ENCODE results near the gene PNP. TPM values are rescaled to one million over a fixed set of nuclear protein-coding genes. Genes with fewer than 3 reads are reported as not detected.

Gene PNP
- total RNA-seq, 2 experiments from 2014 or later: 73.6 to 77.2 TPM

- Histone ChIP-seq H3K4me1 (ENCODE audit: insufficient read depth, low read length) (peaks cover 29% of the 10 kb centered on the region), H3K36me3 (ENCODE audit: insufficient read depth, low read length) (no peaks in the 10 kb centered on the region), H3K27me3 (ENCODE audit: control insufficient read depth in 1 of 2, insufficient read depth in 2 of 2, low read length in 2 of 2) (no peaks in the 10 kb centered on the region), H3K27ac (ENCODE audit: low read depth in 1 of 2, low read length in 2 of 2) (no peak overlapping the region), H3K9me3 (ENCODE audit: control insufficient read depth in 1 of 2, insufficient read depth in 1 of 2, low read length in 2 of 2) (no peaks in the 10 kb centered on the region), H3K4me3 (ENCODE audit: low read length) (no peak overlapping the region)
- DNase-seq (no peak), ATAC-seq (ENCODE audit: poor library complexity) (no peak)
- ChIA-PET CTCF (no interaction called here), POLR2A (interaction anchor here (1.9 kb wide), 1 partner anchor 33 kb away, joined by 5 read pairs; the partner anchor contains the start of gene PIP4P1)
- Mint-ChIP-seq H3K4me3 (no peak overlapping the region), H3K36me3 (ENCODE audit: low read depth) (no peaks in the 10 kb centered on the region), H3K27me3 (no peaks in the 10 kb centered on the region), H3K9me3 (no peaks in the 10 kb centered on the region), H3K4me1 (ENCODE audit: low read depth) (peaks cover 34% of the 10 kb centered on the region), H3K27ac (peak overlapping the region; percentile 29)
- intact Hi-C loops (cut with DNase I, micrococcal nuclease): no loop called here
- TF ChIP-seq, protein P1, sequence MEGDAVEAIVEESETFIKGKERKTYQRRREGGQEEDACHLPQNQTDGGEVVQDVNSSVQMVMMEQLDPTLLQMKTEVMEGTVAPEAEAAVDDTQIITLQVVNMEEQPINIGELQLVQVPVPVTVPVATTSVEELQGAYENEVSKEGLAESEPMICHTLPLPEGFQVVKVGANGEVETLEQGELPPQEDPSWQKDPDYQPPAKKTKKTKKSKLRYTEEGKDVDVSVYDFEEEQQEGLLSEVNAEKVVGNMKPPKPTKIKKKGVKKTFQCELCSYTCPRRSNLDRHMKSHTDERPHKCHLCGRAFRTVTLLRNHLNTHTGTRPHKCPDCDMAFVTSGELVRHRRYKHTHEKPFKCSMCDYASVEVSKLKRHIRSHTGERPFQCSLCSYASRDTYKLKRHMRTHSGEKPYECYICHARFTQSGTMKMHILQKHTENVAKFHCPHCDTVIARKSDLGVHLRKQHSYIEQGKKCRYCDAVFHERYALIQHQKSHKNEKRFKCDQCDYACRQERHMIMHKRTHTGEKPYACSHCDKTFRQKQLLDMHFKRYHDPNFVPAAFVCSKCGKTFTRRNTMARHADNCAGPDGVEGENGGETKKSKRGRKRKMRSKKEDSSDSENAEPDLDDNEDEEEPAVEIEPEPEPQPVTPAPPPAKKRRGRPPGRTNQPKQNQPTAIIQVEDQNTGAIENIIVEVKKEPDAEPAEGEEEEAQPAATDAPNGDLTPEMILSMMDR (IDR thresholded peaks at IDR 0.05): no peak
Observed at GRCh38 chr14:20428010-20428365, 41.2 kb upstream of the PNP start.

DNA sequence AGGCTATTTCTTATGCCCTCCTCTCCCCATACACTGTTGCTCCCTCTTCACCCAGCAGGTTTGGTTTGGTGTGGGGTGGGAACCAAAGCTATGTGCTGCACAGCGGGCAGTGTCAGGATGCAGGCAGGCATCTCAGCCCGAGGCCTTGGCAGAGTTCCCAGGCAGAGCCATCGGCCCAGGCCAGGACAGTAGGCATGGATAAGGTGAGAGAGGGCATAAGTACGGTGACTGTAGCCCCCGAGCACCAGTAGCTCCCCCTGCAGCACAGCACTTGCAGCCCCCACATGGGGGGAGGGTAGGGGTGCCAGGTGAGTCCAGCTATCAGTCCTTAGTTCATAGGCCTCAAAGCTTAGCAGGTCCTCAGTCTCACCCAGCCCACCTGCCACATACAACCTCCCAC lies 40.4 kb upstream of the PNP start:
- peaks cover 29% of the 10 kb centered on the region for H3K4me1 ChIP-seq (ENCODE audit: insufficient read depth, low read length)
- ChIA-PET CTCF (no interaction called here), POLR2A (interaction anchor here (1.3 kb wide), 1 partner anchor 13 kb away, joined by 3 read pairs; no protein-coding TSS in a partner anchor)
- Mint-ChIP-seq H3K27ac (peak overlapping the region; percentile 8), H3K36me3 (ENCODE audit: low read depth) (no peaks in the 10 kb centered on the region), H3K9me3 (no peaks in the 10 kb centered on the region), H3K4me3 (no peak overlapping the region), H3K27me3 (no peaks in the 10 kb centered on the region), H3K4me1 (ENCODE audit: low read depth) (peaks cover 34% of the 10 kb centered on the region)
- TF ChIP-seq, protein P1 (IDR thresholded peaks at IDR 0.05): no peak
- intact Hi-C loops (cut with DNase I, micrococcal nuclease): no loop called here
- H3K27me3 ChIP-seq (ENCODE audit: control insufficient read depth in 1 of 2, insufficient read depth in 2 of 2, low read length in 2 of 2): no peaks in the 10 kb centered on the region
- no peak for DNase-seq
- no peaks in the 10 kb centered on the region for H3K36me3 ChIP-seq (ENCODE audit: insufficient read depth, low read length)
- no peak overlapping the region for H3K4me3 ChIP-seq (ENCODE audit: low read length)
- ATAC-seq (ENCODE audit: poor library complexity): no peak
- no peak overlapping the region for H3K27ac ChIP-seq (ENCODE audit: low read depth in 1 of 2, low read length in 2 of 2)
- no peaks in the 10 kb centered on the region for H3K9me3 ChIP-seq (ENCODE audit: control insufficient read depth in 1 of 2, insufficient read depth in 1 of 2, low read length in 2 of 2)

DNA sequence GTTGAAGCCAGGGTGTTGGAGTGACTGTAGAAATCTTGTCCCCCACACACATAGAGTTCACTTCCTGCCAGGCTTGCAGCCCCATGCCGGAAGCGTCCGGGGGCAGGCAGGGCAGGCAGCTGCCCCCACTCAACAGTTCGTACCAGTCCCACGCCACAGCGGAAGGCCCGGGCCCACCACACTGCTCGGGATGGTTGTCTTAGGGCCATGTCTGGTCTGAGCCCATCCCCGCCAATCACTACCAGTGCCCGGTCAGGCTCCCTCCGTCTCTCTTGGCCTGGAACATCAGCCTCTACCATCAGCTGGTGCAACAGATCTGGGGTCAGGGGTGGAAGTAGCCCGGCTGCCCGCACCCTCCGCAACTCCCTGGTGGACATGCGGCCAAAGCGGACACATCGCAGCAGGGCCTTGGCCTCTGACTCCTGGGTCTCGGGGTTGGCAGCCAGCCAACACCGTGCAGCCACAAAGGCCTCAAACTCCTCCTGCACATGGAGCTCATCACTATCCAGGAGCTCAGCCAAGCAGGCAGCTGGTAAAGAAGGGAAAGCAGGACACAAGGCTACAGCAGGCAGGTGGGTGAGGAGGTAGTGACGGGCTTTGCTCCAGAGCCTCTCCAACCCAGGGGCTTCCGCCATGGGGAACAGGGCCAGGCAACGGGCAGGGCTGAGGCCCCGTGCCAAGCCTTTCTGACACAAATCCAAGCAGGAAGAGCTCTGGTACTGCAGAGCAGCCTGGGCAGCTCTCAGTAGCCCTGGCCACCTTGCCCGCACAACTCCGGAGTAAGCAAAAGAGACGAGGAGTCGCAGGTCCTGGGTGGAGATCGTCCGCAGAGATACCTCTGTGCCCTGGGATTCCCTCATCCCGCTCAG lies 39.2 kb upstream of the PNP start:
- Histone ChIP-seq H3K4me3 (ENCODE audit: low read length) (no peak overlapping the region), H3K36me3 (ENCODE audit: insufficient read depth, low read length) (no peaks in the 10 kb centered on the region), H3K27ac (ENCODE audit: low read depth in 1 of 2, low read length in 2 of 2) (no peak overlapping the region), H3K27me3 (ENCODE audit: control insufficient read depth in 1 of 2, insufficient read depth in 2 of 2, low read length in 2 of 2) (no peaks in the 10 kb centered on the region), H3K9me3 (ENCODE audit: control insufficient read depth in 1 of 2, insufficient read depth in 1 of 2, low read length in 2 of 2) (no peaks in the 10 kb centered on the region), H3K4me1 (ENCODE audit: insufficient read depth, low read length) (peaks cover 29% of the 10 kb centered on the region)
- Mint-ChIP-seq H3K27ac (peak overlapping the region; percentile 50), H3K9me3 (no peaks in the 10 kb centered on the region), H3K27me3 (no peaks in the 10 kb centered on the region), H3K4me3 (no peak overlapping the region), H3K4me1 (ENCODE audit: low read depth) (peaks cover 34% of the 10 kb centered on the region), H3K36me3 (ENCODE audit: low read depth) (no peaks in the 10 kb centered on the region)
- no peak for DNase-seq
- TF ChIP-seq, protein P1 (IDR thresholded peaks at IDR 0.05): no peak
- CTCF ChIA-PET: no interaction called here
- intact Hi-C loops (cut with DNase I, micrococcal nuclease): no loop called here
- ATAC-seq (ENCODE audit: poor library complexity): peak; percentile 61
- POLR2A ChIA-PET: interaction anchor here (1.0 to 1.4 kb wide), 3 partner anchors 14 to 25 kb away, joined by 3 to 5 read pairs (median 4); partner anchors contain the start of genes APEX1, OSGEP and TEP1

Measured in CD4-positive, alpha-beta T cell (primary cell).